GM12878 (cell line): ENCODE results near the gene ENOX1. TPM values are rescaled to one million over a fixed set of nuclear protein-coding genes. Genes with fewer than 3 reads are reported as not detected.

Experiments used
- ATAC-seq: fragments of 200-7000 bp; cut with Tn5 transposase; 3 replicates; pipeline ENCODE4 v1.9.1; 2020; ENCODE audit warnings: mild to moderate bottlenecking, moderate library complexity
- BruUV-seq: library from RNA; stranded (reverse); fragments of 400-500 nt; replicated peaks from 2 replicates; lab custom pipeline; 2021; lab: Mats Ljungman, UMichigan
- CTCF ChIA-PET: fragments of 300-600 bp; sonication (Branson Sonifier 250); formaldehyde crosslinking; extraction: SDS; loops from one replicate; lab custom pipeline; 2021; ENCODE audit warnings: inconsistent platforms; lab: Yijun Ruan, JAX
- POLR2A ChIA-PET: fragments of 350-600 bp; formaldehyde crosslinking; extraction: SDS; loops from one replicate; lab custom pipeline; 2021; ENCODE audit warnings: inconsistent platforms; lab: Charles Lee
- RAD21 ChIA-PET: fragments of 300-600 bp; sonication (Branson Sonifier 250); formaldehyde crosslinking; loops from one replicate; lab custom pipeline; 2023; ENCODE audit warnings: antibody characterized with exemption; ENCODE audit not compliant: unreplicated experiment; lab: Charles Lee
- SMC1A ChIA-PET: fragments of 300-600 bp; sonication (Branson Sonifier 250); formaldehyde crosslinking; loops from one replicate; lab custom pipeline; 2023; ENCODE audit not compliant: unreplicated experiment, uncharacterized antibody; lab: Charles Lee
- DNase-seq: peaks from one replicate; pipeline ENCODE4 v3.0.0-alpha.2; 2011; ENCODE audit warnings: low read depth, low spot score
- FAIRE-seq: peaks from 3 replicates; lab custom pipeline; 2011; peaks lifted over from hg19 to GRCh38; lab: Jason Lieb, UNC
- H2AFZ ChIP-seq: 2 replicates; pipeline ENCODE4 v1.6.0; 2011; ENCODE audit warnings: low read depth, low read length, control low read depth; ENCODE audit not compliant: control insufficient read depth
- H3K27ac ChIP-seq: 2 replicates; pipeline ENCODE4 v1.5.1; 2011; ENCODE audit warnings: control low read depth; ENCODE audit not compliant: control insufficient read depth, insufficient read depth
- H3K27me3 ChIP-seq, 2 experiments: replicated peaks in 1 of 2; 2 replicates each; pipeline versions ENCODE4 v1.6.0 to v1.6.1; 2011; ENCODE audit warnings: low read length in 1 of 2; ENCODE audit not compliant: control insufficient read depth in 2 of 2, insufficient read depth in 2 of 2
- H3K36me3 ChIP-seq, 2 experiments: 2 replicates each; pipeline ENCODE4 v1.5.1; 2011; ENCODE audit warnings: low read length in 1 of 2; ENCODE audit not compliant: control insufficient read depth in 2 of 2, insufficient read depth in 2 of 2
- H3K4me1 ChIP-seq: 2 replicates; pipeline ENCODE4 v1.6.1; 2011; ENCODE audit warnings: mild to moderate bottlenecking, low read length, moderate library complexity, mixed read lengths; ENCODE audit not compliant: control insufficient read depth, insufficient read depth
- H3K4me2 ChIP-seq: 2 replicates; pipeline ENCODE4 v1.6.0; 2011; ENCODE audit warnings: control low read depth; ENCODE audit not compliant: control insufficient read depth, insufficient read depth
- H3K4me3 ChIP-seq: fragments of 200-600 bp; sonication (generic); 2 replicates; pipeline ENCODE4 v1.5.1; 2016
- H3K79me2 ChIP-seq: 2 replicates; pipeline ENCODE4 v1.6.0; 2011; ENCODE audit warnings: low read length; ENCODE audit not compliant: control insufficient read depth, insufficient read depth
- H3K9ac ChIP-seq: 2 replicates; pipeline ENCODE4 v1.8.0; 2011; ENCODE audit warnings: low read length, control low read depth, mixed read lengths; ENCODE audit not compliant: control insufficient read depth, insufficient read depth
- H3K9me3 ChIP-seq: replicated peaks from 3 replicates; pipeline ENCODE4 v1.5.1; 2011; ENCODE audit warnings: mild to moderate bottlenecking, low read length; ENCODE audit not compliant: control insufficient read depth, insufficient read depth
- H4K20me1 ChIP-seq: 2 replicates; pipeline ENCODE4 v1.6.0; 2011; ENCODE audit not compliant: control insufficient read depth, insufficient read depth
- ATF2 ChIP-seq: IDR thresholded peaks from 2 replicates; pipeline ENCODE4 v1.6.1; 2012; ENCODE audit warnings: low read length, inconsistent platforms
- FOXM1 ChIP-seq: IDR thresholded peaks from 2 replicates; pipeline ENCODE4 v1.6.1; 2012; ENCODE audit warnings: low read depth, mild to moderate bottlenecking, inconsistent platforms, low read length, moderate library complexity
- GATAD2B ChIP-seq: fragments of 450-650 bp; conservative IDR thresholded peaks from 2 replicates; pipeline ENCODE4 v1.6.1; 2017; ENCODE audit warnings: low read depth, mild to moderate bottlenecking, moderate library complexity
- IKZF2 ChIP-seq, 2 experiments: fragments of 450-650 bp; IDR thresholded peaks; 2 replicates each; pipeline ENCODE4 v1.6.1; 2017; ENCODE audit warnings: mild to moderate bottlenecking in 2 of 2, moderate library complexity in 2 of 2
- LARP7 ChIP-seq: fragments of 450-650 bp; IDR thresholded peaks from 2 replicates; pipeline ENCODE4 v1.6.1; 2017; ENCODE audit warnings: mild to moderate bottlenecking
- MAX ChIP-seq: IDR thresholded peaks from 2 replicates; pipeline ENCODE4 v1.6.1; 2012; ENCODE audit warnings: low read depth, low read length, improper control_type of control experiment
- NFYA ChIP-seq: IDR thresholded peaks from 2 replicates; pipeline ENCODE4 v1.6.1; 2011; ENCODE audit warnings: low read depth, mild to moderate bottlenecking, low read length, improper control_type of control experiment, borderline replicate concordance
- NR2F1 ChIP-seq: fragments of 450-650 bp; conservative IDR thresholded peaks from 2 replicates; pipeline ENCODE4 v1.6.1; 2017; ENCODE audit warnings: mild to moderate bottlenecking
- RUNX3 ChIP-seq: IDR thresholded peaks from 2 replicates; pipeline ENCODE4 v1.6.1; 2012; ENCODE audit warnings: low read length, inconsistent platforms
- STAT3 ChIP-seq: IDR thresholded peaks from 2 replicates; pipeline ENCODE4 v1.6.1; 2011; ENCODE audit warnings: low read depth, low read length, improper control_type of control experiment
- SUZ12 ChIP-seq: fragments of 200-600 bp; sonication (generic); IDR thresholded peaks from one replicate; pipeline ENCODE4 v1.6.1; 2018; ENCODE audit warnings: antibody characterized with exemption, mild to moderate bottlenecking; ENCODE audit not compliant: unreplicated experiment
- TARDBP ChIP-seq: IDR thresholded peaks from 2 replicates; pipeline ENCODE4 v1.6.1; 2016; ENCODE audit warnings: borderline replicate concordance
- ZBTB4 ChIP-seq: fragments of 450-650 bp; formaldehyde crosslinking; IDR thresholded peaks from 2 replicates; pipeline ENCODE4 v1.4.0; 2022; ENCODE audit warnings: mild to moderate bottlenecking, moderate library complexity
- ZNF217 ChIP-seq: fragments of 450-650 bp; IDR thresholded peaks from 2 replicates; pipeline ENCODE4 v1.6.1; 2017; ENCODE audit warnings: antibody characterized with exemption, mild to moderate bottlenecking
- ZSCAN29 ChIP-seq: fragments of 450-650 bp; IDR thresholded peaks from 2 replicates; pipeline ENCODE4 v1.6.1; 2017; ENCODE audit warnings: mild to moderate bottlenecking, moderate library complexity
- ZZZ3 ChIP-seq: IDR thresholded peaks from 2 replicates; pipeline ENCODE4 v1.6.1; 2011; ENCODE audit warnings: low read depth; ENCODE audit not compliant: control insufficient read depth, insufficient read length
- WGBS: methylation state at CpG from one replicate; pipeline ENCODE4 v1.1.6; 2016; ENCODE audit warnings: low lambda C conversion rate; ENCODE audit not compliant: insufficient replicate concordance, insufficient coverage; ENCODE audit errors: missing lambda C conversion rate; 5-methylcytosine and 5-hydroxymethylcytosine counted together
- in situ Hi-C: fragments of 300-500 bp; cut with MboI; formaldehyde crosslinking; loops from 9 replicates; pipeline ENCODE4 v1.14.3; 2018; ENCODE audit warnings: mixed read lengths
- intact Hi-C: fragments of 100-400 bp; cut with micrococcal nuclease; formaldehyde crosslinking; loops from one replicate; pipeline ENCODE4 v1.14.2; 2022; ENCODE audit not compliant: unreplicated experiment
- polyA plus RNA-seq, 11 experiments: library from polyadenylated mRNA; depleted of rRNA in 4 of 11; unstranded in 6 of 11; stranded (reverse) in 5 of 11; fragments of >200 nt; fragmentation: Nextera tagmentation in 4 of 11; fragmentation: Illumina TruSeq in 1 of 11; extraction: Ambion mirVana in 4 of 11; extraction: Trizol in 1 of 11; gene quantifications; 1 replicate in 1 of 11; 2 replicates in 10 of 11; pipeline versions ENCODE4 v1.2.1 to v1.2.3, GENCODE V29; 2011 to 2016; ENCODE audit warnings: inconsistent platforms in 2 of 11, missing spikeins in 2 of 11, low read depth in 1 of 11
- total RNA-seq, 4 experiments: library from RNA; depleted of rRNA in 3 of 4; stranded (reverse); fragments of >200 nt in 3 of 4; fragmentation: Illumina TruSeq in 1 of 4; extraction: Trizol in 1 of 4; gene quantifications; 2 replicates each; pipeline versions ENCODE4 v1.2.1 to v1.2.3, GENCODE V29; 2013 to 2021
- TF ChIP-seq, protein P1 (sequence below): fragments of 450-650 bp; IDR thresholded peaks from 2 replicates; pipeline ENCODE4 v1.6.1; 2014; ENCODE audit warnings: mild to moderate bottlenecking
- TF ChIP-seq, protein P2 (sequence below): fragments of 450-650 bp; IDR thresholded peaks from 2 replicates; pipeline ENCODE4 v1.6.1; 2017; ENCODE audit warnings: mild to moderate bottlenecking, low read depth, inconsistent platforms; ENCODE audit not compliant: poor library complexity, severe bottlenecking

Gene ENOX1
- total and polyA plus RNA-seq, 10 of the 15 experiments (the other 5 are each of a cell fraction or from before 2014, with no cell fraction given): 0.11 to 0.26 (median 0.15) TPM

DNA sequence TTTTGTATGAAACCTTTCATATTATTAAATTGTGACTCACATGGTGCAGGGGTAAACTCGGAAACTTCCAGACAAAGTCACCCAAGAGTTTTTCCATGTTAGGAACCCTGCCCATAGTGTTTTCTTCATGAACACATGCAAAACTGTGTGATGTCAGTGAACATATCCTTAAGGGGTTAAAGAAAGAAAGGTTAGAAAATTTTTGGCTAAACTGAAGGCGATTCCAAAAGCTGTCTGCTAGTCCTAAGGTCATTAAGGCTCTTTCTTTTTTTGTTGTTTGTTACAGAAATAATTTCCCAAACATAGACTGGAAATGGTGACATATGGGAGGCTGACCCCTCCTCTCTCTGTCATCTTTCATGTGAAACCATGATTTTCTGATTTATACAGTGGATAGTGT is 491.5 kb downstream of the ENOX1 start (continued):
- TF ChIP-seq, protein P1, sequence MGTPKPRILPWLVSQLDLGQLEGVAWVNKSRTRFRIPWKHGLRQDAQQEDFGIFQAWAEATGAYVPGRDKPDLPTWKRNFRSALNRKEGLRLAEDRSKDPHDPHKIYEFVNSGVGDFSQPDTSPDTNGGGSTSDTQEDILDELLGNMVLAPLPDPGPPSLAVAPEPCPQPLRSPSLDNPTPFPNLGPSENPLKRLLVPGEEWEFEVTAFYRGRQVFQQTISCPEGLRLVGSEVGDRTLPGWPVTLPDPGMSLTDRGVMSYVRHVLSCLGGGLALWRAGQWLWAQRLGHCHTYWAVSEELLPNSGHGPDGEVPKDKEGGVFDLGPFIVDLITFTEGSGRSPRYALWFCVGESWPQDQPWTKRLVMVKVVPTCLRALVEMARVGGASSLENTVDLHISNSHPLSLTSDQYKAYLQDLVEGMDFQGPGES: no peak
- TF ChIP-seq NFYA: no peak
- TF ChIP-seq FOXM1: no peak
- TF ChIP-seq, protein P2, sequence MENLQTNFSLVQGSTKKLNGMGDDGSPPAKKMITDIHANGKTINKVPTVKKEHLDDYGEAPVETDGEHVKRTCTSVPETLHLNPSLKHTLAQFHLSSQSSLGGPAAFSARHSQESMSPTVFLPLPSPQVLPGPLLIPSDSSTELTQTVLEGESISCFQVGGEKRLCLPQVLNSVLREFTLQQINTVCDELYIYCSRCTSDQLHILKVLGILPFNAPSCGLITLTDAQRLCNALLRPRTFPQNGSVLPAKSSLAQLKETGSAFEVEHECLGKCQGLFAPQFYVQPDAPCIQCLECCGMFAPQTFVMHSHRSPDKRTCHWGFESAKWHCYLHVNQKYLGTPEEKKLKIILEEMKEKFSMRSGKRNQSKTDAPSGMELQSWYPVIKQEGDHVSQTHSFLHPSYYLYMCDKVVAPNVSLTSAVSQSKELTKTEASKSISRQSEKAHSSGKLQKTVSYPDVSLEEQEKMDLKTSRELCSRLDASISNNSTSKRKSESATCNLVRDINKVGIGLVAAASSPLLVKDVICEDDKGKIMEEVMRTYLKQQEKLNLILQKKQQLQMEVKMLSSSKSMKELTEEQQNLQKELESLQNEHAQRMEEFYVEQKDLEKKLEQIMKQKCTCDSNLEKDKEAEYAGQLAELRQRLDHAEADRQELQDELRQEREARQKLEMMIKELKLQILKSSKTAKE: no peak
- TF ChIP-seq TARDBP: no peak

DNA sequence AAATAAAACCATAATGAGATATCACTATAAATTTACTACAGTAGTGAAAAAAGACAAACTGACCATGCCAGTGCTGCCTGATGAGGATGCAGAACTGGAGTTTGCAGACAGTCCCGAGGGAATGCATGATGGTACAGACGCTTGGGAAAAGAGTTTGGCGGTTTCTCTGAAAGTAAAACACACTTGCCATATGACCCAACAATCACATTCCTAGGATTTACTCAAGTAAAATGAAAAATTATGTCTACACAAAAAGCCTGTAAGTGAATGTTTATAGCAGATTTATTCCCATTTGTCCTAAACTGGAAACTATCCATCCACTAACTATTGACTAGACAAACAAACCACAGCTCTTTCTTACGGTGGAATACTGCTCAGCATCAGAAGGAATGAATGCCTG is 492.4 kb downstream of the ENOX1 start:
- Histone ChIP-seq H2AFZ (no peak overlapping the region), H3K79me2 (no peaks in the 10 kb centered on the region), H3K4me1 (no peaks in the 10 kb centered on the region), H4K20me1 (no peaks in the 10 kb centered on the region), H3K36me3 (no peaks in the 10 kb centered on the region), H3K4me3 (no peak overlapping the region), H3K9ac (no peak overlapping the region), H3K9me3 (no peaks in the 10 kb centered on the region), H3K27me3 (no peaks in the 10 kb centered on the region; a peak in 2 of 4 replicates), H3K4me2 (no peak overlapping the region), H3K27ac (no peak overlapping the region)
- ChIA-PET RAD21 (no interaction called here), POLR2A (no interaction called here), SMC1A (no interaction called here), CTCF (no interaction called here)
- BruUV-seq: no TSS peak
- in situ Hi-C loops (no loop called here), intact Hi-C loops (no loop called here)
- DNase-seq (no peak), FAIRE-seq (no peak), ATAC-seq (no peak)
- WGBS: 50% methylated on average over 4 of the region's 4 CpGs
- no peak for TF ChIP-seq GATAD2B
- no peak for TF ChIP-seq IKZF2 (IDR thresholded peaks at IDR 0.05)
- no peak for TF ChIP-seq NR2F1
- TF ChIP-seq ZBTB4 (CRISPR knock-in tag): no peak
- no peak for TF ChIP-seq ZZZ3
- no peak for TF ChIP-seq MAX
- no peak for TF ChIP-seq ZNF217
- TF ChIP-seq STAT3: no peak
- no peak for TF ChIP-seq ZSCAN29
- TF ChIP-seq SUZ12: no peak
- TF ChIP-seq ATF2: no peak
- TF ChIP-seq LARP7: no peak
- no peak for TF ChIP-seq RUNX3
